WTC11 (cell line): ENCODE measurements around the gene BCL7C.

Source experiments
- CREB1 ChIP-seq: sonication (generic); formaldehyde crosslinking; IDR thresholded peaks from 2 replicates; pipeline ENCODE4 v1.8.0; 2023; ENCODE audit warnings: mild to moderate bottlenecking, missing genetic modification reagents
- CTCF ChIP-seq: fragments of 200-600 bp; IDR thresholded peaks from 2 replicates; pipeline ENCODE4 v1.8.0; 2022; ENCODE audit warnings: antibody characterized with exemption

DNA sequence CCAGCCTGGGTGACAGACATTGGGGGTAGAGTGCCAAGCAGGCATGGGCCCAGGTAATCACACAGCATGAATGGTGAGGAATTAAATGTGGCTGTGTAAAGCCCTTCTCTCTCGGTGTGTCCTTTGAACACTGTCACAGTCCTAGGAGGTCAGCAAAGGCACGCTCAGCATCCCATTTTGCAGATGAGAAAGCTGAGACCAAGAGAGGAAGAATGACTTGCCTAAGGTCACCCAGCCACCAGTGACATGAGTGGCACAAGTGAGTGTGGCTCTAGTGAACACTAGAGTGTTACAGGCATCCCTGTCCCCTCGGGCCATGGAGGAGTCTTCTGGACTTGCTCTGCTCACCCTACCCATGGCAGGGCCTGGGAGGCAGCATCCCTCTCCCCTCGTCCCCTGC lies 13.2 kb upstream of the BCL7C start:
- TF ChIP-seq CTCF (no peak), CREB1 (CRISPR knock-in tag) (no peak)
